Upper lobe of left lung (tissue), 4 donors: ENCODE results near the gene STOML3.

Experiments
- POLR2A ChIP-seq, 4 donors: fragments of 450-650 bp; IDR thresholded peaks; one replicate each; pipeline ENCODE4 v1.5.1; 2016 to 2017; ENCODE audit warnings: antibody characterized with exemption in 4 of 4, mild to moderate bottlenecking in 2 of 4
- POLR2AphosphoS5 ChIP-seq, 2 donors: sonication (generic); formaldehyde crosslinking; IDR thresholded peaks; one replicate each; pipeline ENCODE4 v1.5.1; 2017; ENCODE audit warnings: antibody characterized with exemption in 2 of 2
- TF ChIP-seq, protein P1 (sequence below), 6 experiments: fragments of 450-650 bp in 4 of 6; fragments of 200-600 bp in 2 of 6; sonication (generic) in 2 of 6; IDR thresholded peaks; one replicate each; pipeline ENCODE4 v1.5.1; 2016 to 2019; ENCODE audit warnings: antibody characterized with exemption in 6 of 6

- TF ChIP-seq POLR2A (IDR thresholded peaks at IDR 0.05) (no peak), POLR2AphosphoS5 (IDR thresholded peaks at IDR 0.05) (no peak)
- TF ChIP-seq, protein P1, sequence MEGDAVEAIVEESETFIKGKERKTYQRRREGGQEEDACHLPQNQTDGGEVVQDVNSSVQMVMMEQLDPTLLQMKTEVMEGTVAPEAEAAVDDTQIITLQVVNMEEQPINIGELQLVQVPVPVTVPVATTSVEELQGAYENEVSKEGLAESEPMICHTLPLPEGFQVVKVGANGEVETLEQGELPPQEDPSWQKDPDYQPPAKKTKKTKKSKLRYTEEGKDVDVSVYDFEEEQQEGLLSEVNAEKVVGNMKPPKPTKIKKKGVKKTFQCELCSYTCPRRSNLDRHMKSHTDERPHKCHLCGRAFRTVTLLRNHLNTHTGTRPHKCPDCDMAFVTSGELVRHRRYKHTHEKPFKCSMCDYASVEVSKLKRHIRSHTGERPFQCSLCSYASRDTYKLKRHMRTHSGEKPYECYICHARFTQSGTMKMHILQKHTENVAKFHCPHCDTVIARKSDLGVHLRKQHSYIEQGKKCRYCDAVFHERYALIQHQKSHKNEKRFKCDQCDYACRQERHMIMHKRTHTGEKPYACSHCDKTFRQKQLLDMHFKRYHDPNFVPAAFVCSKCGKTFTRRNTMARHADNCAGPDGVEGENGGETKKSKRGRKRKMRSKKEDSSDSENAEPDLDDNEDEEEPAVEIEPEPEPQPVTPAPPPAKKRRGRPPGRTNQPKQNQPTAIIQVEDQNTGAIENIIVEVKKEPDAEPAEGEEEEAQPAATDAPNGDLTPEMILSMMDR (IDR thresholded peaks at IDR 0.05), result no peak
These were observed 68.5 kb downstream of the STOML3 start for GRCh38 chr13:38922170-38922569.
